Uterus (tissue), 2 donors: ENCODE results near the gene PSMD12.

Experiments used
- POLR2A ChIP-seq, 2 donors: fragments of 450-650 bp; IDR thresholded peaks; one replicate each; pipeline ENCODE4 v1.6.1; 2016; ENCODE audit warnings: antibody characterized with exemption in 2 of 2, mild to moderate bottlenecking in 1 of 2, moderate library complexity in 1 of 2
- TF ChIP-seq, protein P1 (sequence below), 4 experiments: fragments of 200-600 bp in 2 of 4; fragments of 450-650 bp in 2 of 4; sonication (generic) in 2 of 4; IDR thresholded peaks; one replicate each; pipeline ENCODE4 v1.5.1; 2016 to 2019; ENCODE audit warnings: antibody characterized with exemption in 4 of 4, mild to moderate bottlenecking in 2 of 4, moderate library complexity in 1 of 4

DNA sequence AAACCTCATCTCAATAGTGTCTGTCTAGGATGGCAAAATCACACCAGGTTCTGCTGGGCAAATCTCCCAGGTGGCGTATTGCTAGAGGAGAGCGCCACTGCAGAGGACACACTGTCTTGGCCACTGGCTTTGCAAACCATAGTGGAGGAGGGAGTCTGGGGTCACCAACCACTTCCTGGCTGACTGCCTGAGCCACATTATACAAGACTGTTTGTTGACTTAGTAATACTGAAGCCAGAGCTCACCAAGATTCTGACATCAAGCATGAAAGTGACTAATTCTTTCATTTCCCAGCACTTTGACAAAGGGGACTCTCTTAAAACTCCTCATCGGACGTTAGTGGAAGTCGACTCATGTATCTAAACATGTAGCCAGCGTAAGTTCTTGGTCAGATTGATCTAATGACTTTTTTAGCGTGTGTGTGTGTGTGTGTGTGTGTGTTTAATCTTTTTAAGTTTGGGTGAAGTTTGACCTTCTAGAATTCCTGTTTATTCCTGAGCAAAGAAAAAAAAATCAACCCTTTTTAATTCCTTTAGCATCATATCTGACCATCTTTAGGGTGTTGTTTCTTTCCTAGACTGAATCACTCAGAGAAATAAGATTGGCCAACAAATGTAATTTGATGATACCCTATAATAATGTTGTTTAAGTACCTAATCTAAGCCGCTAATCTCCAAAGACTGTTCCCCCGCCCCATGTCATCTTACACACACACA lies 24.4 kb upstream of the PSMD12 start:
- TF ChIP-seq POLR2A (IDR thresholded peaks at IDR 0.05), result no peak
- TF ChIP-seq, protein P1, sequence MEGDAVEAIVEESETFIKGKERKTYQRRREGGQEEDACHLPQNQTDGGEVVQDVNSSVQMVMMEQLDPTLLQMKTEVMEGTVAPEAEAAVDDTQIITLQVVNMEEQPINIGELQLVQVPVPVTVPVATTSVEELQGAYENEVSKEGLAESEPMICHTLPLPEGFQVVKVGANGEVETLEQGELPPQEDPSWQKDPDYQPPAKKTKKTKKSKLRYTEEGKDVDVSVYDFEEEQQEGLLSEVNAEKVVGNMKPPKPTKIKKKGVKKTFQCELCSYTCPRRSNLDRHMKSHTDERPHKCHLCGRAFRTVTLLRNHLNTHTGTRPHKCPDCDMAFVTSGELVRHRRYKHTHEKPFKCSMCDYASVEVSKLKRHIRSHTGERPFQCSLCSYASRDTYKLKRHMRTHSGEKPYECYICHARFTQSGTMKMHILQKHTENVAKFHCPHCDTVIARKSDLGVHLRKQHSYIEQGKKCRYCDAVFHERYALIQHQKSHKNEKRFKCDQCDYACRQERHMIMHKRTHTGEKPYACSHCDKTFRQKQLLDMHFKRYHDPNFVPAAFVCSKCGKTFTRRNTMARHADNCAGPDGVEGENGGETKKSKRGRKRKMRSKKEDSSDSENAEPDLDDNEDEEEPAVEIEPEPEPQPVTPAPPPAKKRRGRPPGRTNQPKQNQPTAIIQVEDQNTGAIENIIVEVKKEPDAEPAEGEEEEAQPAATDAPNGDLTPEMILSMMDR (IDR thresholded peaks at IDR 0.05), result no peak
